ENCODE results near the gene ALS2.
"Not testable (repeated sequence)": the region's sequence is repeated elsewhere in the genome, so short reads cannot be mapped to it uniquely, and the experiment has no call there.

The ALS2 gene

DNA sequence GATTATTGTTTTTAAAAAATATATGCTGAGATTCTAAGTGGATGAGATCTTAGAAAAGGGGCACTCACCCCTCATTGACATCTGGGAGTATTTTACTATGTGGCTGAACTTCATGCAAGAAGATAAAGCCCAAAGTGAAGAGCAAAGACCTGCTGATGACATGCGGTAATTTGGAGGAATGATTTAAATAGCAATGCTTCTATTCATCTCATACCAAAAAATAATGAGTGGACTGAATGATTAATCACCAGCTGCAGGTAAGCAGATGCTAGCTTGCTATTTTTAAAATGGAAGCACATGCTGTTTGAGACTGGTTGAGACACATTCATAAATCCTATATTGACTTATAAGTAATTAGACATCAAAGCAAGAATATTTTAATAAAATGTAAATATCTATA, 12.9 kb upstream of the ALS2 start:
- no peak for DNase-seq

DNA sequence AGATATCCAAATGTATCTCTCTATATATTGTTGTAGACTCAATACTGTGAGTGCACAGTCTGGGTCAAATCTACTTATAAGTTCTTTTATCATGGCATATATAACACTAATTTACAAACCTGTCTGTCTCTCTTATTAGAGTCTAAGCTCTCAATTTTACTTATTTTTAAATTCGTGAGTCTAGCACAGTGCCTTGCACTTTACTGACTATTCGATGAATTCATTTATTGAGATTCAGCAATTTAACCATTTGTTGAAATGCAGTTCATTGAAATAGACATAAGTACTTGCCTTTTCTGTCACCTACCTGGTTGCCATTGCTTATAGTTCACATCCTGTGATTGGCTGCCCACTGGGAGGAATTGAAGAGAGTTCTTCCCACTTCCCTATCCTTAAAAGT, 10.3 kb upstream of the ALS2 start:
- DNase-seq, result no peak

DNA sequence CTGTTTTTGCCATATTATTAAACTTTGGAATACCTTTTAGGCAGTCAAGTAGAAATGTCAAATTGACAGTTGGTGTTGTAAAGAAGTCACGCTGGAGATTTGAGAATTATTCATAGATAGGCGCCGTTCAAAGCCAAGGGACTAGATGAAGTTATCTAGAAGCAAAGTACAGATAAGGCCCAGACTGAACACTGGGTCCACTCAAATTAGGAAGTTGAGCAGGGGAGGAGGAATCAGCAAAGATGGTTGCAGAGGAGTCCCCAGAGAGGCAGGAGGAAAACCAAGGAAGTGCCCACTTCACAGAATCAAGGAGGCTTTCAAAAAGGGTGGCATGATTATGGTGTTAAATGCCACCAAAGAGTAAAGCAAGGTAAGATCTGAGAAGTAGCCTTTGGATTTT, 9.6 kb upstream of the ALS2 start:
- DNase-seq, result no peak

DNA sequence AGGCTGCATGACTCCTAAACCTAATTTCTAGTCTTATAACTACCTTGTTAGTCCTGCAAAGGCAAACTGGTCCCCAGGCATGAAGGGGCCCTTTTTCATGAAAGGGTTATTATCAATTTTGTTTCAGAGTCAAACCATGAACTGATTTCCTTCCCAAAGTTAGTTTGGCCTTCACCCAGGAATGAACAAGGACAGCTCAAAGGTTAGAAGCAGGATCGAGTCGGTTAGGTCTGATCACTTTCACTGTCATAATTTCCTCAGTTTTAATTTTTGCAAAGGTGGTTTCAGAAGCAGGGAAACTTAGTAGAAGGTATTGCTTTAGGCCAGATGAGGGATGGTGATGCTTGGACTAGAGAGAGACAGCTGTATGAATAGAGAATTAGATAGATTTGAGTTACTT, 8.7 kb upstream of the ALS2 start:
- DNase-seq, result no peak

GRCh38 chr2:201788371-201788770, 7.6 kb upstream of the ALS2 start:
- DNase-seq, result no peak

DNA sequence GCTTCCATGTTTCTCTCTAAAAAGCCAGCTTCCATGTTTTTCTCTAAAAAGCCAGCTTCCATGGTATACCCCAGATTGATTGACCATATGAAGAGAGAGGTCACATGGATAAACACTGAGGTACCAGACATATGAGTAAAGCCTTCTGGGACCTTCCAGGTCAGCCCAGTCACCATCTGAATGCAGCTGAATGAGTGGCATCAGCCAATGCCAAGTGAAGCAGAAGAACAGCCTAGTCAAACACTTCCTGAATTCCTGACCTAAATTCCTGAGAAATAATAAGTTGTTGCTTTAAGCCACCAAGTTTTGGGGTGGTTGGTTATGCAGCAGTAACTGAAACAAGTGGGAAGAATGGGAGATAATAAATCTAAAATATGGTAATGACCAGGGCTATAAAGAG, 5.7 kb upstream of the ALS2 start:
- DNase-seq, result no peak

- no peak for DNase-seq
Observed at GRCh38 chr2:201785135-201785534, 4.4 kb upstream of the ALS2 start.

DNA sequence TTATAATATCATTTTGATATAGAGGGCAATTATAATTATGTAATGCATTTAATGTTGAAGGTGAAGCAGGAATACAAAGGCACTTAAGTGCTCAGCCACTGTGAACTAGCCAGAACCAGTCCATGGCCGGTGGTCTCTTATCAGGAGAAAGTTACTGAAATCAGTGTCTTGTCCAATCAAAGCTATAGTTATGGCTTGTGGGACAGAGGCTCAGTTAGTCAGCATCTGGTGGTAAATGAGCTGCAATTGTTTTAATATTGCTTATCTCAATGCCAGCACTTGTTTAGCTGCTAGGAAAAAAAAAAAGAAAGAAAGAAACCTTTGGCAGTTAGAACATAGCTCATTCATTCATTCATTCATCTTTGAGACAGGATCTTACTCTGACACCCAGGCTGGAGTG, 3.8 kb upstream of the ALS2 start:
- DNase-seq, result no peak

DNA sequence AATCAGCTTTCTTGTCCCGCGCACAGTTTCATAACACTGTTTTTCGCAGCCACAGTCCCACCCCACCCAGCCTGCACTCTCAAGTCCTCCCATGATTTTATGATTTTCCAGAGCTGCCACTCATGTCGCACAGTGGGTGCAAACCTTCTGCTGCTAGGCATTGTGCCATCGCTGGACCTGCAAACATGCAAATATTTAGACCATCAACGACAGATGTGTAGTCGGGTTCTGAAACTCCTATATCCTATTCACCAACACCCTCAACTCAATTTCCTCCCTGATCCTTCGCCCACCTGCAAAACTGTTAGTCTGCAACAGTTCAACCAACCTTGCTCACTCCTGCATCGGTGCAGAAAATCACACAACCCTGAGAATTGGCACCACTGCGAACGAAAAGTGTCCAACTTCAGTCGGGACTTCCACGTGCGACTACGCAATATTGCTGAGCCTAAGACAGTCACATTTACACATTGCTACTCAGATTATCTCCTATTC, 871 bp upstream of the ALS2 start:
- DNase-seq, result no peak

DNA sequence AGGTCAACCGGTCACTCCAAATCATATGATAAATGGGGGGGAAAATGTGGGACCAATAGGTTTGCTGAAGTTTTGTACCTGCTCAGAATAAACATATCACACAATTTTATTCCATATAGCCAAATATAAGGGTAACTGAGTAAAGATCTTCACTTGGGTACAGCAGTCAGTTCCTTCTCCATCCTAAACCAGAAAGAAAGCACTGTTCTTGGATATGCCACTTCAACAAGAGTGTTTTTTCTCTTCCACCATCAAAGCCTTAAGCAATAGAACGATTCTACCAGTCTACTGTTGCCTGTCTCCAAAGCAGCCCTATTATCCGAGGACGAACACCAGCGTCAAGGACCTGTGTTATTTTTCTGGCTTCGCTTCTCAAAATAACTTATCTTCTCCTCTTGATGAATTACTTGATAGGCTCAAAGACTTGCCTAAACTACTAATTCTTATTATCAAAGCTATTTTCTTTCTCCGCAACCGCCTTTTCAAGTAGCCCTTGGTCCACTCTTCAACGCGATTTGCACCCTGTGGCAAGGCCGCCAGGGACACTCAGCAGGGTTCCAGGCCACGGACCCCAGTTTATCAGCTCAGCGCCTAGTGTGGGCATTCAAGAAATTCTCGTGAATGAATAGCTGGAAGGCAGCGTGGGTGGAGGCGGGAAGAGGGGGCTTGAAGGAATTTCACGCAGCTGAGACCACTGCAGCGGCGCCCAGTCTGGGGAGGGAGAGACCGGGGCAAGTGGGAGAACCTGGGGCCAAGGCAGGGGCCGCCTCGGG, 646 bp downstream of the ALS2 start:
- no peak for DNase-seq

DNA sequence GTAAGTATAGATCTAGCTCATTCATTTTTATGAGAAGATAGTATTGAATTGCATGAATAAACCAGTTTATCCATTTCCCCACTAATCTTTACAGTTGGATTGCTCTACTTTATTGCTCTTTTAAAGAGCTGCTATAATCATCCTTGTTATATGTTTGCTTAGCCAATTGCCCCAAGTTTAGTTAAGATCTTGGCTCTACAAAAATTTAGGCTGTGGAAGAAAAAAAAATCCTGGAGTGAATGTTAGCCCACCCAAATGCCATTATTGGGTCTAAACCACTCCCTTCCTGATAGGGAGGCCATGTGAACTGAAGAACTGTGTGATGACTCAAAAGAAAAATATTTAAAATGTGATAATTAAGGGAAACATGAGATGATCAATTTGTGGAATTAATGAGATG, 2.9 kb downstream of the ALS2 start:
- DNase-seq, result no peak

DNA sequence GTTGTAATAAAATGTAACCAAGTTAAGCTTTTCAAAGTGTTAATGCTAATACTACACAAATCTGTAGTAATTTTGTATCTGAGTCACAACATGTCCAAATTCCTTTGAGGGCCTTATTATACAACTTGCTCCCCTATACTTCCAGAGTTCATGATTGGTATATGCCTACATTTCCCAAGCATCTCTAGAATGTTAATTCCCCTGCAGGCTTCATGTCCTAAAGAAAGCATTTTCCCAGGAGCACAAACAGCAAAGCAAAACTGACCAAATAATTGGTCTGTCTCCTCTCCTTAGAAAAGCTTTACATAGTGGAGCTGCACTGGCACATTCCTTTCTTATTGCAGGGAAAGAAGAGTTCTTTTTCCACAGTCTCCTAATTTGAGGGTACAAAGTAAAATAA, 3.7 kb downstream of the ALS2 start:
- DNase-seq, result no peak

GRCh38 chr2:201775326-201775725, 5.4 kb downstream of the ALS2 start:
- no peak for DNase-seq

GRCh38 chr2:201774546-201774945, 6.2 kb downstream of the ALS2 start:
- DNase-seq, result no peak

- no peak for DNase-seq
Observed at GRCh38 chr2:201773990-201774389, 6.7 kb downstream of the ALS2 start.

GRCh38 chr2:201769666-201770373, 10.9 kb downstream of the ALS2 start:
- DNase-seq, result no peak

- no peak for DNase-seq
Observed at GRCh38 chr2:201768918-201769317, 11.8 kb downstream of the ALS2 start.

DNA sequence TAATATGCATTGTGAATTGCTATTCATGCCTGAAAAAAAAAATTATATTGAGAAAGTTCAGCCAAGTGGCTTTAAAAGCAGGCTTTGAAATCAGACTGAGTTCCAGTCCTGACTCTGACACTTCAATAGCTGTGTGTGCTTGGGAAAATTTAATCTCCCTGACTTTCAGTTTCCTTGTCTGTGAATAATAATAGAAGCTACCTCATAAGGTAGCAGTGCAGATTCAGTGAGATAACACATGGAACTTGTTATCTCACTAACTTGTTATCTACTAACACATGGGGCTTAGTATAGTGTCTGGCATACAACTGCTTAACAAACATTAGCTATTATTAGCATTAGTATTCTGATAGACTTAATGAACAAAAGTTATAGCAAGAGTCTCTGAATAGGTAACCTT, 14.9 kb downstream of the ALS2 start:
- DNase-seq, result no peak

- DNase-seq, result not testable (repeated sequence)
Observed at GRCh38 chr2:201764469-201764868, 16.3 kb downstream of the ALS2 start.

DNA sequence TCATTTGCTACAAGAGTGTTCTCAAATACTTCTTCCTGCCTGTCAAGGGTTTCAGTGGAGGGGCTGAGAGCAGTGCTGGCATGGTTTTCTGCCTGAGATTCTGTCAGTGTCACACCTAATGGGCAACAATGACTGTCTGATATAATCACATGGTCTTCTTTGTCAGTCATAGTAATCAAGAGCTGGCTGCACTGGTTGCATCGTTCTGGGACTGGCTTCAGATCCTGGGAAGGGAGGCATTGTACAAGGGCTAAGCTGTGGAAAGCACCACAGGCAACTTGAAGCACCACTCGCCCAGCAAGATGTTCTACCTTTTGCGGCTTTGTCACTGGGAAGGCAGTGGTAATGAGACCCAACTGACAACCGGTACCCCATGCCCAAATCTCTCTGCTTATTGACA, 19.6 kb downstream of the ALS2 start:
- DNase-seq, result no peak

GRCh38 chr2:201759567-201759966, 21.2 kb downstream of the ALS2 start:
- no peak for DNase-seq

GRCh38 chr2:201758873-201759272, 21.9 kb downstream of the ALS2 start:
- no peak for DNase-seq

GRCh38 chr2:201758234-201758633, 22.5 kb downstream of the ALS2 start:
- DNase-seq, result no peak

DNA sequence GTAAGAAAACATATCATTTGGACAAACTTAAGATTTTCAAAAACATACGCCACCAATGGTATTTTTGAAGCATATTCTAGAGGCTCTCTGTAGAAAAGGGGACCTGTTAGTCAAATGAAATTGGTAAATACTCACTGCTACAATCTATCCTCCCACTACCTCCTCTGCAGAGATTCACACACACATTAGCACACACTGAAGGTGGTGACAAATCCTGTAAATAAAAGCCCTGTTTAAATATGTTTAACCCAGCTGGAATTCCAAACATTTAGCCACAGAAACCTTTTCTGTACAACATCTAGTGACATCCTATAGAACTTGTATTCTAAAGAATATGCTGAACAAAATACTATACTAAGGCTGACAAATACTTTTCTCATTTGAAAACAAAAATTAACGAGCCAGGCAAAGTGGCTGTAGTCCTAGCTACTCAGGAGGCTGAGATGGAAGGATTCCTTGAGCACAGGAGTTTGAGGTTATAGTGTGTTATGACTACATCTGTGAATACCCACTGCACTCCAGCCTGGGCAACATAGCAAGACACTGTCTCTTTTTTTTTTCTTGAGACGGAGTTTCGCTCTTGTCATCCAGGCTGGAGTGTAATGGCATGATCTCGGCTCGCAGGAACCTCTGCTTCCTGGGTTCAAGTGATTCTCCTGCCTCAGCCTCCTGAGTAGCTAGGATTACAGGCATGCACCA, 25.9 kb downstream of the ALS2 start:
- no peak for DNase-seq

Data from CD4-positive, alpha-beta T cell treated with Interferon gamma for 1 hour (primary cell).